H9 (cell line): Measurements from ENCODE around the gene WDR43. TPM values are rescaled to one million over a fixed set of nuclear protein-coding genes. Genes with fewer than 3 reads are reported as not detected.

Source experiments
- DNase-seq: peaks from one replicate; pipeline ENCODE4 v3.0.0-alpha.2; 2017
- H2AFZ ChIP-seq: one replicate; pipeline ENCODE4 v1.6.1; 2013; ENCODE audit warnings: mild to moderate bottlenecking, low read length, control low read depth, moderate library complexity
- H2AK5ac ChIP-seq: 2 replicates; pipeline ENCODE4 v1.6.1; 2013; ENCODE audit warnings: low read length, control low read depth, mixed read lengths; ENCODE audit not compliant: insufficient read length
- H2BK120ac ChIP-seq: one replicate; pipeline ENCODE4 v1.6.1; 2013; ENCODE audit warnings: low read depth, mild to moderate bottlenecking, low read length, control low read depth, inconsistent platforms; ENCODE audit not compliant: poor library complexity, severe bottlenecking
- H2BK12ac ChIP-seq: 2 replicates; pipeline ENCODE4 v1.6.1; 2013; ENCODE audit warnings: low read length, control low read depth, mixed read lengths, low read depth; ENCODE audit not compliant: insufficient read length
- H2BK15ac ChIP-seq: 2 replicates; pipeline ENCODE4 v1.6.1; 2013; ENCODE audit warnings: low read depth, low read length, control low read depth
- H2BK20ac ChIP-seq: one replicate; pipeline ENCODE4 v1.6.1; 2013; ENCODE audit warnings: low read depth, mild to moderate bottlenecking, low read length, control low read depth, inconsistent platforms; ENCODE audit not compliant: poor library complexity, severe bottlenecking
- H2BK5ac ChIP-seq: 2 replicates; pipeline ENCODE4 v1.6.1; 2013; ENCODE audit warnings: low read length, control low read depth, mixed read lengths; ENCODE audit not compliant: insufficient read length
- H3K14ac ChIP-seq: 2 replicates; pipeline ENCODE4 v1.6.1; 2013; ENCODE audit warnings: low read length, control low read depth; ENCODE audit not compliant: insufficient read depth
- H3K18ac ChIP-seq: 2 replicates; pipeline ENCODE4 v1.6.1; 2013; ENCODE audit warnings: low read depth, mild to moderate bottlenecking, mixed read lengths, low read length, control low read depth; ENCODE audit not compliant: insufficient read length
- H3K23ac ChIP-seq: 2 replicates; pipeline ENCODE4 v1.6.1; 2013; ENCODE audit warnings: low read length, control low read depth, mixed read lengths, low read depth; ENCODE audit not compliant: insufficient read length
- H3K23me2 ChIP-seq: 2 replicates; pipeline ENCODE4 v1.6.1; 2013; ENCODE audit warnings: low read depth, mild to moderate bottlenecking, mixed read lengths, low read length, control low read depth; ENCODE audit not compliant: insufficient read length, poor library complexity, severe bottlenecking
- H3K27ac ChIP-seq: 2 replicates; pipeline ENCODE4 v1.5.1; 2013; ENCODE audit warnings: low read length, control low read depth, mixed read lengths, low read depth; ENCODE audit not compliant: insufficient read length
- H3K27me3 ChIP-seq: 2 replicates; pipeline ENCODE4 v1.6.1; 2013; ENCODE audit warnings: low read length, control low read depth, inconsistent platforms; ENCODE audit not compliant: insufficient read depth
- H3K4ac ChIP-seq: 2 replicates; pipeline ENCODE4 v1.6.1; 2013; ENCODE audit warnings: low read depth, mild to moderate bottlenecking, control low read depth, inconsistent platforms, low read length, moderate library complexity
- H3K4me1 ChIP-seq: 2 replicates; pipeline ENCODE4 v1.6.1; 2013; ENCODE audit warnings: low read length, control low read depth, inconsistent platforms; ENCODE audit not compliant: insufficient read depth
- H3K4me2 ChIP-seq: 2 replicates; pipeline ENCODE4 v1.6.1; 2013; ENCODE audit warnings: low read length, control low read depth, mixed read lengths; ENCODE audit not compliant: insufficient read length, insufficient read depth
- H3K56ac ChIP-seq: 2 replicates; pipeline ENCODE4 v1.6.1; 2013; ENCODE audit warnings: low read depth, mild to moderate bottlenecking, mixed read lengths, low read length, control low read depth; ENCODE audit not compliant: insufficient read length
- H3K79me1 ChIP-seq: 2 replicates; pipeline ENCODE4 v1.6.1; 2013; ENCODE audit warnings: low read depth, mild to moderate bottlenecking, moderate library complexity, low read length, control low read depth, inconsistent platforms; ENCODE audit not compliant: insufficient read depth, poor library complexity, severe bottlenecking
- H3K79me2 ChIP-seq: 2 replicates; pipeline ENCODE4 v1.6.1; 2013; ENCODE audit warnings: low read length, control low read depth, inconsistent platforms; ENCODE audit not compliant: insufficient read depth
- H3K9ac ChIP-seq: 2 replicates; pipeline ENCODE4 v1.6.1; 2013; ENCODE audit warnings: low read length, control low read depth, mixed read lengths; ENCODE audit not compliant: insufficient read length; ENCODE audit errors: extremely low read depth
- H3K9me3 ChIP-seq: one replicate; pipeline ENCODE4 v1.6.1; 2013; ENCODE audit warnings: low read depth, low read length, inconsistent platforms; ENCODE audit not compliant: control insufficient read depth
- H3T11ph ChIP-seq: one replicate; pipeline ENCODE4 v1.6.1; 2013; ENCODE audit warnings: mild to moderate bottlenecking, low read length, control low read depth, inconsistent platforms
- H4K20me1 ChIP-seq: one replicate; pipeline ENCODE4 v1.6.1; 2013; ENCODE audit not compliant: control insufficient read depth, insufficient read length, insufficient read depth
- H4K5ac ChIP-seq: 2 replicates; pipeline ENCODE4 v1.6.1; 2013; ENCODE audit warnings: low read depth, mild to moderate bottlenecking, mixed read lengths, low read length, control low read depth; ENCODE audit not compliant: insufficient read length
- H4K8ac ChIP-seq: replicated peaks from 2 replicates; pipeline ENCODE4 v1.6.1; 2013; ENCODE audit warnings: low read length, control low read depth, mixed read lengths, low read depth; ENCODE audit not compliant: insufficient read length
- H4K91ac ChIP-seq: 2 replicates; pipeline ENCODE4 v1.6.1; 2013; ENCODE audit warnings: low read depth, mild to moderate bottlenecking, moderate library complexity, mixed read lengths, low read length, control low read depth; ENCODE audit not compliant: insufficient read length
- H3K27ac Mint-ChIP-seq, 3 experiments: 2 replicates in 2 of 3; 3 replicates in 1 of 3; pipeline ENCODE4 v1.8.0; 2020 to 2021; ENCODE audit warnings: mixed read lengths in 3 of 3, mild to moderate bottlenecking in 1 of 3, moderate library complexity in 1 of 3
- H3K27me3 Mint-ChIP-seq: 2 replicates; pipeline ENCODE4 v1.8.0; 2021; ENCODE audit warnings: low read depth, mild to moderate bottlenecking, moderate library complexity, mixed read lengths
- H3K36me3 Mint-ChIP-seq, 3 experiments: 2 replicates in 2 of 3; 3 replicates in 1 of 3; pipeline ENCODE4 v1.8.0; 2020 to 2021; ENCODE audit warnings: low read depth in 3 of 3, mixed read lengths in 3 of 3; ENCODE audit not compliant: insufficient read depth in 1 of 3
- H3K4me1 Mint-ChIP-seq, 2 experiments: 2 replicates each; pipeline ENCODE4 v1.8.0; 2020; ENCODE audit warnings: mixed read lengths in 2 of 2
- H3K4me3 Mint-ChIP-seq, 2 experiments: 2 replicates in 1 of 2; 3 replicates in 1 of 2; pipeline ENCODE4 v1.8.0; 2020 to 2021; ENCODE audit warnings: mild to moderate bottlenecking in 2 of 2, mixed read lengths in 2 of 2, moderate library complexity in 1 of 2
- H3K9me3 Mint-ChIP-seq, 2 experiments: 2 replicates in 1 of 2; 3 replicates in 1 of 2; pipeline ENCODE4 v1.8.0; 2020; ENCODE audit warnings: mild to moderate bottlenecking in 2 of 2, mixed read lengths in 2 of 2, moderate library complexity in 1 of 2
- WGBS: extraction: QIAGEN DNeasy Blood & Tissue Kit; methylation state at CpG from one replicate; pipeline ENCODE4 v1.1.7; 2013; ENCODE audit warnings: missing lambda C conversion rate, low lambda C conversion rate, mixed read lengths; ENCODE audit not compliant: insufficient read length; ENCODE audit errors: extremely low coverage; 5-methylcytosine and 5-hydroxymethylcytosine counted together
- total RNA-seq: library from RNA; stranded (reverse); gene quantifications from 2 replicates; pipeline ENCODE4 v1.2.1, GENCODE V29; 2021
- TF ChIP-seq, protein P1 (sequence below): fragments of 200-600 bp; sonication (generic); conservative IDR thresholded peaks from 3 replicates; pipeline ENCODE4 v1.8.0; 2021; ENCODE audit warnings: antibody characterized with exemption, mild to moderate bottlenecking

Gene WDR43
- total RNA-seq, 1 experiment from 2014 or later, result 186 TPM

DNA sequence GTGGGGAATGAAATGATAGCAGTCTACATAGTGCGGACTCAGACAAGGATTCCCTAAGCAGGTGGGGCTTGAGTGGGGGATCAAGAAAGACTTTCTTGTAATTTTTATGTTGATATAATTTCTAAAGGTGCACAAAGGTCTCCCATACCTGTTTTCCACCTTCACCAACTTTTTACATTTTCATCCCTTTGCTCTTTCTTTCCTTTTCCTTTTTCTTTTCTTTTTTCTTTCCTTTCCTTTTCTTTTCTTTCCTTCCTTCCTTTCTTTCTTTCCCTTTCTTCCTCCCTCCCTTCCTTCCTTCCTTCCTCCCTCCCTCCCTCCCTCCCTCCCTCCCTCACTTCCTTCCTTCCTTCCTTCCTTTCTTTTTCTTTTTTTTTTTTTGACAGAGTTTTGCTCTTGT lies 14.3 kb upstream of the WDR43 start:
- H3K23ac ChIP-seq, result no peak overlapping the region
- H3K36me3 Mint-ChIP-seq, result no peaks in the 10 kb centered on the region
- no peaks in the 10 kb centered on the region for H3K23me2 ChIP-seq
- H3K4me2 ChIP-seq, result no peak overlapping the region
- H4K5ac ChIP-seq, result no peak overlapping the region
- H3K27ac Mint-ChIP-seq, result no peak overlapping the region
- H3K27ac ChIP-seq, result no peak overlapping the region
- no peaks in the 10 kb centered on the region for H4K20me1 ChIP-seq
- H2BK120ac ChIP-seq, result no peak overlapping the region
- no peak overlapping the region for H2BK5ac ChIP-seq
- H3K4ac ChIP-seq, result no peak overlapping the region
- H2AK5ac ChIP-seq, result no peak overlapping the region
- H3K27me3 ChIP-seq, result no peaks in the 10 kb centered on the region
- no peak overlapping the region for H4K8ac ChIP-seq
- no peaks in the 10 kb centered on the region for H3K4me1 ChIP-seq
- no peak for DNase-seq
- no peaks in the 10 kb centered on the region for H3K79me2 ChIP-seq
- no peak overlapping the region for H3K14ac ChIP-seq
- no peak overlapping the region for H2BK12ac ChIP-seq
- H2AFZ ChIP-seq, result no peak overlapping the region
- no peak overlapping the region for H2BK15ac ChIP-seq
- no peak overlapping the region for H3K56ac ChIP-seq
- H3K4me3 Mint-ChIP-seq, result no peak overlapping the region
- no peak overlapping the region for H3K9ac ChIP-seq
- no peaks in the 10 kb centered on the region for H3K9me3 ChIP-seq
- H3T11ph ChIP-seq, result no peak overlapping the region
- TF ChIP-seq, protein P1, sequence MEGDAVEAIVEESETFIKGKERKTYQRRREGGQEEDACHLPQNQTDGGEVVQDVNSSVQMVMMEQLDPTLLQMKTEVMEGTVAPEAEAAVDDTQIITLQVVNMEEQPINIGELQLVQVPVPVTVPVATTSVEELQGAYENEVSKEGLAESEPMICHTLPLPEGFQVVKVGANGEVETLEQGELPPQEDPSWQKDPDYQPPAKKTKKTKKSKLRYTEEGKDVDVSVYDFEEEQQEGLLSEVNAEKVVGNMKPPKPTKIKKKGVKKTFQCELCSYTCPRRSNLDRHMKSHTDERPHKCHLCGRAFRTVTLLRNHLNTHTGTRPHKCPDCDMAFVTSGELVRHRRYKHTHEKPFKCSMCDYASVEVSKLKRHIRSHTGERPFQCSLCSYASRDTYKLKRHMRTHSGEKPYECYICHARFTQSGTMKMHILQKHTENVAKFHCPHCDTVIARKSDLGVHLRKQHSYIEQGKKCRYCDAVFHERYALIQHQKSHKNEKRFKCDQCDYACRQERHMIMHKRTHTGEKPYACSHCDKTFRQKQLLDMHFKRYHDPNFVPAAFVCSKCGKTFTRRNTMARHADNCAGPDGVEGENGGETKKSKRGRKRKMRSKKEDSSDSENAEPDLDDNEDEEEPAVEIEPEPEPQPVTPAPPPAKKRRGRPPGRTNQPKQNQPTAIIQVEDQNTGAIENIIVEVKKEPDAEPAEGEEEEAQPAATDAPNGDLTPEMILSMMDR, result no peak
- no peak overlapping the region for H3K18ac ChIP-seq
- no CpG with 5 or more reads among the region's 1 CpG for WGBS
- no peak overlapping the region for H4K91ac ChIP-seq
- H3K79me1 ChIP-seq, result no peaks in the 10 kb centered on the region
- no peaks in the 10 kb centered on the region for H3K4me1 Mint-ChIP-seq
- no peak overlapping the region for H2BK20ac ChIP-seq
- H3K27me3 Mint-ChIP-seq, result peaks cover 30% of the 10 kb centered on the region
- H3K9me3 Mint-ChIP-seq, result no peaks in the 10 kb centered on the region
